NCI-H1694 treated with DMSO at 0.1 percent for 48 hours (cell line): ENCODE results near the gene MRPL37.
"Not testable (repeated sequence)": the region's sequence is repeated elsewhere in the genome, so short reads cannot be mapped to it uniquely, and the experiment has no call there.

Source experiments
- DNase-seq: peaks from one replicate; lab custom pipeline; 2025; lab: John Stamatoyannopoulos, UW

The MRPL37 gene

GRCh38 chr1:54220004-54220811, 20.2 kb downstream of the MRPL37 start:
- no peak for DNase-seq

- no peak for DNase-seq
These were observed 21.3 kb downstream of the MRPL37 start for GRCh38 chr1:54221113-54221834.

GRCh38 chr1:54221867-54222484, 22.0 kb downstream of the MRPL37 start:
- no peak for DNase-seq

GRCh38 chr1:54222711-54223110, 22.7 kb downstream of the MRPL37 start:
- DNase-seq: no peak

GRCh38 chr1:54223441-54224202, 23.7 kb downstream of the MRPL37 start:
- no peak for DNase-seq

- no peak for DNase-seq
These were observed 24.3 kb downstream of the MRPL37 start for GRCh38 chr1:54224233-54224632.

- DNase-seq: no peak
These were observed 25.4 kb downstream of the MRPL37 start for GRCh38 chr1:54225378-54225777.

GRCh38 chr1:54225986-54226559, 26.1 kb downstream of the MRPL37 start:
- no peak for DNase-seq

GRCh38 chr1:54227091-54227602, 27.2 kb downstream of the MRPL37 start:
- no peak for DNase-seq

- DNase-seq: peak; percentile 36
These were observed 27.9 kb downstream of the MRPL37 start for GRCh38 chr1:54227891-54228310.

GRCh38 chr1:54228638-54229079, 28.7 kb downstream of the MRPL37 start:
- no peak for DNase-seq

- no peak for DNase-seq
These were observed 29.4 kb downstream of the MRPL37 start for GRCh38 chr1:54229281-54229891.

GRCh38 chr1:54230507-54231339, 30.8 kb downstream of the MRPL37 start:
- DNase-seq: no peak

- not testable (repeated sequence) for DNase-seq
These were observed 33.2 kb downstream of the MRPL37 start for GRCh38 chr1:54233196-54233595.

- no peak for DNase-seq
These were observed 34.3 kb downstream of the MRPL37 start for GRCh38 chr1:54234284-54234683.

GRCh38 chr1:54237586-54237985, 37.6 kb downstream of the MRPL37 start:
- no peak for DNase-seq

- no peak for DNase-seq
These were observed 38.5 kb downstream of the MRPL37 start for GRCh38 chr1:54238353-54239034.

GRCh38 chr1:54239035-54239383, 39.0 kb downstream of the MRPL37 start:
- DNase-seq: no peak

GRCh38 chr1:54239631-54240031, 39.7 kb downstream of the MRPL37 start:
- DNase-seq: no peak
